ENCODE results near the gene SH3GLB1.

The SH3GLB1 gene

DNA sequence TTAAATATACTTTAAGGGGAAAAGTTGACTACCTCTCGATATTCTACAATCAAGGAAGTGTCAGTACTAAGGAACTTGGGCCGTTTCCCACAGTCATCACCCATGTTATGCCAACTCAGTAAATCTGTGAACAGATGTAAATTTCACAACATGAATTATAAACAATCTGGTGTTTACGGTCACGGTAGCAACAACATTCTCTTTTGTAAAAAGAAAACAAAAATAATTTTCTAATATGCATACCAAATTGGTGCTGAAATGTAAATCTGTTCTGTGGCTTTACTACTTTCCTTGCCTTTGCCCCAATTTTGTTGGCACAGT is 1.2 kb downstream of the SH3GLB1 start:
- Histone ChIP-seq H3K4me1 (ENCODE audit: control insufficient read depth, insufficient read depth, low read length) (peaks cover 21% of the 10 kb centered on the region), H3K27me3 (ENCODE audit: control insufficient read depth, insufficient read depth, low read length) (no peaks in the 10 kb centered on the region), H3K27ac (ENCODE audit: low read depth, low read length) (peak overlapping the region; percentile 98), H3K36me3 (ENCODE audit: control insufficient read depth, insufficient read depth, low read length) (no peaks in the 10 kb centered on the region), H3K9ac (ENCODE audit: low read length) (peak overlapping the region; percentile 88), H3K4me3 (ENCODE audit: low read length) (peak overlapping the region; percentile 95)

DNA sequence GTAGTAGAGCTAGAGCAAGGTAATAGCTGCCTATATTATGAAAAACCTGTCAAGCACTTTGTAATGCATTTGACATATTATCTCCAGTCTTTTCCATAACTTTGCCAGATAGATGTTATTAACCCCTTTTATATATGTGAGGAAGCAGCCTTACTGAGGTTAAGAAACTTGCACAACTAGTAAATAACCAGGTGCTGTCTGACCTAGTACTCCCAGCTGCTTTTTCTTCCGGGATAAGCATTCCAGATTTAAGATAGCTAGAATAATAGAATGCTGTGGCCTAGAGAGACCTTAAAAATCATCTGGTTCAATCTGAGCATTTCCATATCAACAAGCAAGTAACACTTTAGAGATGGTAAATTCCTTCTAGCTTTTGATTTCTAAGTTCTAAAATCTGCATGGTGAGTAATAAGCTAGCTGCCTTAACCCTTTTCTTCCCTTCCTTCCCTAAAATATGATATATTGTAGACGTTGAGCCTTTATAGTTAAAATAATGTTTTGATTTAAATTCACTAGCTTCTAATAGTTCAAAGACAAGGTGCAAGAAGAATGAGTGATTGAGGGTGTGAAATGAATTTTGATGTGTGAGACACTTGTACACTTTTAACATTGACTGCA is 1.8 kb downstream of the SH3GLB1 start:
- Histone ChIP-seq H3K9ac (ENCODE audit: low read length) (no peak overlapping the region), H3K27ac (ENCODE audit: low read depth, low read length) (peak overlapping the region; percentile 98), H3K4me1 (ENCODE audit: control insufficient read depth, insufficient read depth, low read length) (peaks cover 21% of the 10 kb centered on the region), H3K4me3 (ENCODE audit: low read length) (peak overlapping the region; percentile 95), H3K27me3 (ENCODE audit: control insufficient read depth, insufficient read depth, low read length) (no peaks in the 10 kb centered on the region), H3K36me3 (ENCODE audit: control insufficient read depth, insufficient read depth, low read length) (no peaks in the 10 kb centered on the region)

- Histone ChIP-seq H3K4me3 (ENCODE audit: low read length) (no peak overlapping the region), H3K4me1 (ENCODE audit: control insufficient read depth, insufficient read depth, low read length) (peaks cover 26% of the 10 kb centered on the region), H3K27me3 (ENCODE audit: control insufficient read depth, insufficient read depth, low read length) (no peaks in the 10 kb centered on the region), H3K36me3 (ENCODE audit: control insufficient read depth, insufficient read depth, low read length) (no peaks in the 10 kb centered on the region), H3K27ac (ENCODE audit: low read depth, low read length) (no peak overlapping the region), H3K9ac (ENCODE audit: low read length) (no peak overlapping the region)
Measured at GRCh38 chr1:86708920-86709319, 4.5 kb downstream of the SH3GLB1 start.

GRCh38 chr1:86712088-86712860 is 7.9 kb downstream of the SH3GLB1 start:
- no peak overlapping the region for H3K4me3 ChIP-seq (ENCODE audit: low read length)
- peaks cover 22% of the 10 kb centered on the region for H3K4me1 ChIP-seq (ENCODE audit: control insufficient read depth, insufficient read depth, low read length)
- H3K9ac ChIP-seq (ENCODE audit: low read length) = no peak overlapping the region
- no peak overlapping the region for H3K27ac ChIP-seq (ENCODE audit: low read depth, low read length)
- H3K27me3 ChIP-seq (ENCODE audit: control insufficient read depth, insufficient read depth, low read length) = no peaks in the 10 kb centered on the region
- no peaks in the 10 kb centered on the region for H3K36me3 ChIP-seq (ENCODE audit: control insufficient read depth, insufficient read depth, low read length)

GRCh38 chr1:86713477-86713876 is 9.1 kb downstream of the SH3GLB1 start:
- H3K9ac ChIP-seq (ENCODE audit: low read length) = no peak overlapping the region
- peaks cover 14% of the 10 kb centered on the region for H3K4me1 ChIP-seq (ENCODE audit: control insufficient read depth, insufficient read depth, low read length)
- H3K36me3 ChIP-seq (ENCODE audit: control insufficient read depth, insufficient read depth, low read length) = no peaks in the 10 kb centered on the region
- H3K27me3 ChIP-seq (ENCODE audit: control insufficient read depth, insufficient read depth, low read length) = no peaks in the 10 kb centered on the region
- H3K4me3 ChIP-seq (ENCODE audit: low read length) = no peak overlapping the region
- no peak overlapping the region for H3K27ac ChIP-seq (ENCODE audit: low read depth, low read length)

DNA sequence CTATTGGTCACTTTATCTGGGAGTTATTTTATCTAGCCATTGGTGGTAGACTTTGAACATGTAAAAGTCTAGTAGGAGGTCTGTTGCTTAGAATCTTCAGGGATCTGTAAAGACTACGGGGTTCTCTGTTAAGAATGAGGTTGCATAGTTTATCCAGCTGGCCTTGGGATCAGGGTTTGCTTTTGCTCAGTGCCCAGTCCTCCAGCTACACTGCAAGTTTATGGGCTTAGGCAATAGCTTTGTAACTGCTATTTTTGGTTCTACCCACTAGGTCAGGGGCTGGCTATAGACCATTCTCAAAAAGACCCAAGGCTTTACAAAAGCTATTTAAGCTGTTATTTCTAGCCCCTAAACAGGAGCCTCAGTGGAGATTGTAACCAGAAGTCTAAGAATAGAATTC is 9.8 kb downstream of the SH3GLB1 start:
- Histone ChIP-seq H3K4me3 (ENCODE audit: low read length) (no peak overlapping the region), H3K27me3 (ENCODE audit: control insufficient read depth, insufficient read depth, low read length) (no peaks in the 10 kb centered on the region), H3K36me3 (ENCODE audit: control insufficient read depth, insufficient read depth, low read length) (no peaks in the 10 kb centered on the region), H3K9ac (ENCODE audit: low read length) (no peak overlapping the region), H3K27ac (ENCODE audit: low read depth, low read length) (no peak overlapping the region), H3K4me1 (ENCODE audit: control insufficient read depth, insufficient read depth, low read length) (peaks cover 12% of the 10 kb centered on the region)

DNA sequence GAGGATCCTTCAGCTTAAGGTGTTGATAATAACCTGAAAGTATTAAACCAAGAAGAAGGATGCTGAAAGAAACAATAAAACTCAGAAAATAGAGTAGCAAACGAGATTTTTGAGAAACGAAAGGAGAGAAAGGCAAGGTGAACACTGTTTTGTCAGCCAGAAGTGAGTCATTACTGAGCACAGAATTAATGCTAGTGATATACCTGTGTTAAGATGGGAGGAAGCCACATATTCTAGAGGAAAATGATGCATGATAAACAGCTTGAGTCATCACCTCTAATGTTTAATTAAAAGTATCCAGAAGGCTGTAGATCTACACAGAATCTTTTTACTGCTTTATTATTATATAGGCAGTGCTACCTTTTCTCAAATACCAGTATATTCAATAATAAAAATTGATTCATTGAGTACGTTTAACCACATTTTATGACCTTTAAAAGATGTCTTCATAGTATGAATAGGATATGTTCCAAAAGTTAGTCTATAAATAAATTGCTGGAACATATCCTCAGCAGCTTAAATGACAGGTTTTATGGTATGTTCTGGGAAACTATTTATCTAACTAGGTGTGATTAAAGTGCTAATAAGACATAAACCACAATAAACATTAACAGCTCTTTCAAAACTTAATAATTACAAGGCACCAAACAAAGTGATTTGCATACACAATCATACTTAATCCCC is 10.3 kb downstream of the SH3GLB1 start:
- no peak overlapping the region for H3K4me3 ChIP-seq (ENCODE audit: low read length)
- no peaks in the 10 kb centered on the region for H3K36me3 ChIP-seq (ENCODE audit: control insufficient read depth, insufficient read depth, low read length)
- no peaks in the 10 kb centered on the region for H3K27me3 ChIP-seq (ENCODE audit: control insufficient read depth, insufficient read depth, low read length)
- no peak overlapping the region for H3K27ac ChIP-seq (ENCODE audit: low read depth, low read length)
- H3K9ac ChIP-seq (ENCODE audit: low read length) = no peak overlapping the region
- peaks cover 12% of the 10 kb centered on the region for H3K4me1 ChIP-seq (ENCODE audit: control insufficient read depth, insufficient read depth, low read length)

- H3K36me3 ChIP-seq (ENCODE audit: control insufficient read depth, insufficient read depth, low read length) = peaks cover 3% of the 10 kb centered on the region
- H3K9ac ChIP-seq (ENCODE audit: low read length) = no peak overlapping the region
- H3K4me3 ChIP-seq (ENCODE audit: low read length) = no peak overlapping the region
- H3K4me1 ChIP-seq (ENCODE audit: control insufficient read depth, insufficient read depth, low read length) = peaks cover 11% of the 10 kb centered on the region
- no peak overlapping the region for H3K27ac ChIP-seq (ENCODE audit: low read depth, low read length)
- H3K27me3 ChIP-seq (ENCODE audit: control insufficient read depth, insufficient read depth, low read length) = no peaks in the 10 kb centered on the region
Measured at GRCh38 chr1:86718786-86719185, 14.4 kb downstream of the SH3GLB1 start.

DNA sequence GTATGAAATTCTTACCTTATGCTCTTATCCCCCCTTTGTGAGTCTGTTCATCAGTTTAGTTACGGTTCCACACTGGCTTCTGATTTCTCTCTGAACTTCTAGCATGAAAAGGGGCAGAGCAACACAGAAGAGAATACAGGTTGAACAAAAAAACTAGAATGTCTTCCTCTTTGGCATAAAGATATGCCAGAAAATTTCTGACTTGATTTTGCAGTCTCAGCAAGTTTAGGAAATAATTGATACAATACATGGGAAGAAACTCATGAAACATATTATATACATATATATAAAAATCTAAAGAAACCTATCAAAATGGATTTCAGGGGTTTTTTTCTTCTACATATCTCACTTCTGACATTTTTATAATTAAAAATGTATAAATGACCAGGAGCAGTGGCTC is 27.0 kb downstream of the SH3GLB1 start:
- Histone ChIP-seq H3K27me3 (ENCODE audit: control insufficient read depth, insufficient read depth, low read length) (no peaks in the 10 kb centered on the region), H3K9ac (ENCODE audit: low read length) (no peak overlapping the region), H3K4me3 (ENCODE audit: low read length) (no peak overlapping the region), H3K4me1 (ENCODE audit: control insufficient read depth, insufficient read depth, low read length) (no peaks in the 10 kb centered on the region), H3K36me3 (ENCODE audit: control insufficient read depth, insufficient read depth, low read length) (peaks cover 18% of the 10 kb centered on the region), H3K27ac (ENCODE audit: low read depth, low read length) (no peak overlapping the region)

- Histone ChIP-seq H3K27ac (ENCODE audit: low read depth, low read length) (no peak overlapping the region), H3K9ac (ENCODE audit: low read length) (no peak overlapping the region), H3K4me1 (ENCODE audit: control insufficient read depth, insufficient read depth, low read length) (no peaks in the 10 kb centered on the region), H3K4me3 (ENCODE audit: low read length) (no peak overlapping the region), H3K27me3 (ENCODE audit: control insufficient read depth, insufficient read depth, low read length) (no peaks in the 10 kb centered on the region), H3K36me3 (ENCODE audit: control insufficient read depth, insufficient read depth, low read length) (peaks cover 22% of the 10 kb centered on the region)
Measured at GRCh38 chr1:86733340-86733739, 29.0 kb downstream of the SH3GLB1 start.

- Histone ChIP-seq H3K9ac (ENCODE audit: low read length) (no peak overlapping the region), H3K4me1 (ENCODE audit: control insufficient read depth, insufficient read depth, low read length) (peaks cover 2% of the 10 kb centered on the region), H3K27ac (ENCODE audit: low read depth, low read length) (no peak overlapping the region), H3K4me3 (ENCODE audit: low read length) (no peak overlapping the region), H3K27me3 (ENCODE audit: control insufficient read depth, insufficient read depth, low read length) (no peaks in the 10 kb centered on the region), H3K36me3 (ENCODE audit: control insufficient read depth, insufficient read depth, low read length) (peaks cover 26% of the 10 kb centered on the region)
Measured at GRCh38 chr1:86739648-86740509, 35.5 kb downstream of the SH3GLB1 start.

GRCh38 chr1:86741947-86742572 is 37.7 kb downstream of the SH3GLB1 start:
- Histone ChIP-seq H3K27me3 (ENCODE audit: control insufficient read depth, insufficient read depth, low read length) (no peaks in the 10 kb centered on the region), H3K9ac (ENCODE audit: low read length) (no peak overlapping the region), H3K36me3 (ENCODE audit: control insufficient read depth, insufficient read depth, low read length) (peaks cover 22% of the 10 kb centered on the region)

More at GRCh38 chr1:86741947-86742572, 37.7 kb downstream of the SH3GLB1 start:
- Histone ChIP-seq H3K4me1 (ENCODE audit: control insufficient read depth, insufficient read depth, low read length) (peaks cover 2% of the 10 kb centered on the region), H3K27ac (ENCODE audit: low read depth, low read length) (no peak overlapping the region), H3K4me3 (ENCODE audit: low read length) (no peak overlapping the region)
